Skeletal muscle tissue (tissue), 4 donors: ENCODE measurements around the gene NRXN3. TPM values are rescaled to one million over a fixed set of nuclear protein-coding genes. Genes with fewer than 3 reads are reported as not detected.

ENCODE experiments used
- H3K27ac ChIP-seq: one replicate; pipeline ENCODE4 v1.7.0; 2013; ENCODE audit warnings: mild to moderate bottlenecking, low read depth, low read length, inconsistent platforms
- H3K27me3 ChIP-seq, 3 donors: one replicate each; pipeline ENCODE4 v1.7.0; 2013; ENCODE audit warnings: low read length in 3 of 3; ENCODE audit not compliant: control insufficient read depth in 3 of 3, insufficient read depth in 3 of 3
- H3K36me3 ChIP-seq, 3 donors: one replicate each; pipeline ENCODE4 v1.7.0; 2013; ENCODE audit warnings: low read length in 3 of 3; ENCODE audit not compliant: control insufficient read depth in 3 of 3, insufficient read depth in 3 of 3
- H3K4me1 ChIP-seq, 3 donors: one replicate each; pipeline ENCODE4 v1.7.0; 2013; ENCODE audit warnings: low read length in 3 of 3, mild to moderate bottlenecking in 3 of 3; ENCODE audit not compliant: control insufficient read depth in 3 of 3, insufficient read depth in 3 of 3
- H3K4me3 ChIP-seq, 3 donors: one replicate each; pipeline ENCODE4 v1.7.0; 2013; ENCODE audit warnings: low read length in 3 of 3
- H3K9ac ChIP-seq, 3 donors: one replicate each; pipeline ENCODE4 v1.7.0; 2013; ENCODE audit warnings: low read length in 3 of 3, mild to moderate bottlenecking in 3 of 3, moderate library complexity in 2 of 3, low read depth in 1 of 3
- H3K9me3 ChIP-seq, 3 donors: one replicate each; pipeline ENCODE4 v1.7.0; 2013; ENCODE audit warnings: low read length in 3 of 3; ENCODE audit not compliant: control insufficient read depth in 3 of 3
- total RNA-seq: library from RNA; depleted of rRNA; stranded (reverse); fragments of >200 nt; gene quantifications from one replicate; pipeline ENCODE4 v1.2.3, GENCODE V29; 2014
- donor health status: Osteomylitis.

Gene NRXN3
- total RNA-seq, 1 donor from 2014 or later, result 0.52 TPM

- no peaks in the 10 kb centered on the region for H3K36me3 ChIP-seq
- H3K4me1 ChIP-seq, result no peaks in the 10 kb centered on the region
- H3K9me3 ChIP-seq, result no peaks in the 10 kb centered on the region
- no peaks in the 10 kb centered on the region for H3K27me3 ChIP-seq
- no peak overlapping the region for H3K4me3 ChIP-seq
- no peak overlapping the region for H3K9ac ChIP-seq
- H3K27ac ChIP-seq, result no peak overlapping the region
These were observed 1650.8 kb downstream of the NRXN3 start for GRCh38 chr14:79820866-79821535.

- Histone ChIP-seq H3K9me3 (no peaks in the 10 kb centered on the region), H3K4me3 (no peak overlapping the region), H3K27me3 (no peaks in the 10 kb centered on the region), H3K27ac (no peak overlapping the region), H3K4me1 (no peaks in the 10 kb centered on the region), H3K36me3 (no peaks in the 10 kb centered on the region), H3K9ac (no peak overlapping the region)
These were observed 1651.9 kb downstream of the NRXN3 start for GRCh38 chr14:79822034-79822433.

- Histone ChIP-seq H3K36me3 (no peaks in the 10 kb centered on the region), H3K27ac (no peak overlapping the region), H3K9me3 (no peaks in the 10 kb centered on the region), H3K4me3 (no peak overlapping the region), H3K4me1 (no peaks in the 10 kb centered on the region), H3K27me3 (no peaks in the 10 kb centered on the region), H3K9ac (no peak overlapping the region)
These were observed 1654.9 kb downstream of the NRXN3 start for GRCh38 chr14:79825046-79825521.

GRCh38 chr14:79826362-79826761 is 1656.2 kb downstream of the NRXN3 start:
- Histone ChIP-seq H3K36me3 (no peaks in the 10 kb centered on the region), H3K4me1 (no peaks in the 10 kb centered on the region), H3K9me3 (no peaks in the 10 kb centered on the region), H3K4me3 (no peak overlapping the region), H3K27me3 (no peaks in the 10 kb centered on the region), H3K9ac (no peak overlapping the region), H3K27ac (no peak overlapping the region)

- no peak overlapping the region for H3K9ac ChIP-seq
- no peaks in the 10 kb centered on the region for H3K36me3 ChIP-seq
- no peaks in the 10 kb centered on the region for H3K4me1 ChIP-seq
- H3K9me3 ChIP-seq, result no peaks in the 10 kb centered on the region
- no peak overlapping the region for H3K27ac ChIP-seq
- H3K4me3 ChIP-seq, result no peak overlapping the region
- H3K27me3 ChIP-seq, result no peaks in the 10 kb centered on the region
These were observed 1659.4 kb downstream of the NRXN3 start for GRCh38 chr14:79829405-79830166.

GRCh38 chr14:79831195-79831892 is 1661.2 kb downstream of the NRXN3 start:
- Histone ChIP-seq H3K4me1 (no peaks in the 10 kb centered on the region), H3K27me3 (no peaks in the 10 kb centered on the region), H3K9me3 (no peaks in the 10 kb centered on the region), H3K9ac (no peak overlapping the region), H3K4me3 (no peak overlapping the region), H3K36me3 (no peaks in the 10 kb centered on the region), H3K27ac (no peak overlapping the region)

GRCh38 chr14:79833781-79834180 is 1663.6 kb downstream of the NRXN3 start:
- no peak overlapping the region for H3K4me3 ChIP-seq
- no peaks in the 10 kb centered on the region for H3K36me3 ChIP-seq
- H3K9me3 ChIP-seq, result no peaks in the 10 kb centered on the region
- no peak overlapping the region for H3K27ac ChIP-seq
- no peaks in the 10 kb centered on the region for H3K4me1 ChIP-seq
- no peak overlapping the region for H3K9ac ChIP-seq
- H3K27me3 ChIP-seq, result no peaks in the 10 kb centered on the region

GRCh38 chr14:79834868-79835267 is 1664.7 kb downstream of the NRXN3 start:
- no peak overlapping the region for H3K4me3 ChIP-seq
- no peaks in the 10 kb centered on the region for H3K4me1 ChIP-seq
- no peaks in the 10 kb centered on the region for H3K27me3 ChIP-seq
- no peak overlapping the region for H3K9ac ChIP-seq
- H3K27ac ChIP-seq, result no peak overlapping the region
- no peaks in the 10 kb centered on the region for H3K9me3 ChIP-seq
- no peaks in the 10 kb centered on the region for H3K36me3 ChIP-seq

- Histone ChIP-seq H3K27ac (no peak overlapping the region), H3K36me3 (no peaks in the 10 kb centered on the region), H3K9ac (no peak overlapping the region), H3K4me3 (no peak overlapping the region), H3K9me3 (no peaks in the 10 kb centered on the region), H3K4me1 (no peaks in the 10 kb centered on the region), H3K27me3 (no peaks in the 10 kb centered on the region)
These were observed 1666.4 kb downstream of the NRXN3 start for GRCh38 chr14:79836577-79836976.

- Histone ChIP-seq H3K4me1 (no peaks in the 10 kb centered on the region), H3K9me3 (no peaks in the 10 kb centered on the region), H3K4me3 (no peak overlapping the region), H3K27me3 (no peaks in the 10 kb centered on the region), H3K36me3 (no peaks in the 10 kb centered on the region), H3K9ac (no peak overlapping the region), H3K27ac (no peak overlapping the region)
These were observed 1667.5 kb downstream of the NRXN3 start for GRCh38 chr14:79837699-79838098.
